Measurements from ENCODE around the gene TCF3. TPM values are rescaled to one million over a fixed set of nuclear protein-coding genes. Genes with fewer than 3 reads are reported as not detected.

TCF3 gene
- polyA plus RNA-seq, 1 donor from 2014 or later = 31.7 TPM

DNA sequence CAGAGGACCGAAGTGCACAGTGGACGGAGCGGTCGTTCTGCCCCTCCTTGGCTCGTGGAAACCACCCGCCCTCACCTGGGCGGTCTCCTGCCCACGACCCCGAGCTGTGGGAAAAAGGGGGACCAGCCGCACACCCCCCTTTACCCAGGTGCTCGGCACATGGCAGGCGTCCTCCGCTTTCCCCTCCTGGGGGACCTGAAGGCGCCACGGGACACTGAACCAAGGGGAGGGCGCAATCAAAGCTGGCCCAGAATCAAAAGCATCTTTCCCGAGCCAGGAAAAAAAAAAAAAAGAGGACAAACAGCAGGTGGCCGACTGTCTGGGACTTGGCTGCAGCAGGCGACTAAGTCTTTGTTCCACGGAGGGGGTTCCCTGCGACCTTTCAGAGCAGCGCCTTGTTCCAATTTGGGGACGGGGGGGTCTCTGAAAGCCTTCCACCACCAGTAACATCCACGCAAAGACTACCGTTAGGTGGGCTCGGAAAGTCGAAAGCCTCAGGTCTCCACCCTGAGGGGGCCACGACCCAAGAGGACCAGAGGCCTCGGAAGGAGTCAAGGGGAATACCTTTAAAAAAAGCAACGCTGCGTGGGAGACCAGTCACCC lies 60.9 kb downstream of the TCF3 start:
- Histone ChIP-seq H3K9ac (ENCODE audit: low read length) (peak overlapping the region; percentile 98), H3K9me2 (ENCODE audit: insufficient read depth, low read length) (no peaks in the 10 kb centered on the region), H3K27me3 (ENCODE audit: insufficient read depth, low read depth, low read length) (no peaks in the 10 kb centered on the region), H3K4me3 (ENCODE audit: low read length) (peak overlapping the region; percentile 96), H3K36me3 (ENCODE audit: insufficient read depth, low read length) (no peaks in the 10 kb centered on the region), H3K9me3 (ENCODE audit: low read length) (no peaks in the 10 kb centered on the region), H4K20me1 (ENCODE audit: insufficient read depth) (no peaks in the 10 kb centered on the region), H3F3A (ENCODE audit: insufficient read depth, low read length, poor library complexity, severe bottlenecking) (no peaks in the 10 kb centered on the region), H3K4me2 (ENCODE audit: low read length) (peak overlapping the region; percentile 88), H3K79me2 (replicated peaks; ENCODE audit: insufficient read depth, low read length) (peaks cover 44% of the 10 kb centered on the region), H2AFZ (ENCODE audit: low read depth, low read length) (peak overlapping the region; percentile 45), H3K27ac (ENCODE audit: low read length) (peak overlapping the region; percentile 94)
- TF ChIP-seq, protein P1, sequence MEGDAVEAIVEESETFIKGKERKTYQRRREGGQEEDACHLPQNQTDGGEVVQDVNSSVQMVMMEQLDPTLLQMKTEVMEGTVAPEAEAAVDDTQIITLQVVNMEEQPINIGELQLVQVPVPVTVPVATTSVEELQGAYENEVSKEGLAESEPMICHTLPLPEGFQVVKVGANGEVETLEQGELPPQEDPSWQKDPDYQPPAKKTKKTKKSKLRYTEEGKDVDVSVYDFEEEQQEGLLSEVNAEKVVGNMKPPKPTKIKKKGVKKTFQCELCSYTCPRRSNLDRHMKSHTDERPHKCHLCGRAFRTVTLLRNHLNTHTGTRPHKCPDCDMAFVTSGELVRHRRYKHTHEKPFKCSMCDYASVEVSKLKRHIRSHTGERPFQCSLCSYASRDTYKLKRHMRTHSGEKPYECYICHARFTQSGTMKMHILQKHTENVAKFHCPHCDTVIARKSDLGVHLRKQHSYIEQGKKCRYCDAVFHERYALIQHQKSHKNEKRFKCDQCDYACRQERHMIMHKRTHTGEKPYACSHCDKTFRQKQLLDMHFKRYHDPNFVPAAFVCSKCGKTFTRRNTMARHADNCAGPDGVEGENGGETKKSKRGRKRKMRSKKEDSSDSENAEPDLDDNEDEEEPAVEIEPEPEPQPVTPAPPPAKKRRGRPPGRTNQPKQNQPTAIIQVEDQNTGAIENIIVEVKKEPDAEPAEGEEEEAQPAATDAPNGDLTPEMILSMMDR (IDR thresholded peaks at IDR 0.05; ENCODE audit: poor library complexity, severe bottlenecking) = no peak
- TF ChIP-seq, protein P2, sequence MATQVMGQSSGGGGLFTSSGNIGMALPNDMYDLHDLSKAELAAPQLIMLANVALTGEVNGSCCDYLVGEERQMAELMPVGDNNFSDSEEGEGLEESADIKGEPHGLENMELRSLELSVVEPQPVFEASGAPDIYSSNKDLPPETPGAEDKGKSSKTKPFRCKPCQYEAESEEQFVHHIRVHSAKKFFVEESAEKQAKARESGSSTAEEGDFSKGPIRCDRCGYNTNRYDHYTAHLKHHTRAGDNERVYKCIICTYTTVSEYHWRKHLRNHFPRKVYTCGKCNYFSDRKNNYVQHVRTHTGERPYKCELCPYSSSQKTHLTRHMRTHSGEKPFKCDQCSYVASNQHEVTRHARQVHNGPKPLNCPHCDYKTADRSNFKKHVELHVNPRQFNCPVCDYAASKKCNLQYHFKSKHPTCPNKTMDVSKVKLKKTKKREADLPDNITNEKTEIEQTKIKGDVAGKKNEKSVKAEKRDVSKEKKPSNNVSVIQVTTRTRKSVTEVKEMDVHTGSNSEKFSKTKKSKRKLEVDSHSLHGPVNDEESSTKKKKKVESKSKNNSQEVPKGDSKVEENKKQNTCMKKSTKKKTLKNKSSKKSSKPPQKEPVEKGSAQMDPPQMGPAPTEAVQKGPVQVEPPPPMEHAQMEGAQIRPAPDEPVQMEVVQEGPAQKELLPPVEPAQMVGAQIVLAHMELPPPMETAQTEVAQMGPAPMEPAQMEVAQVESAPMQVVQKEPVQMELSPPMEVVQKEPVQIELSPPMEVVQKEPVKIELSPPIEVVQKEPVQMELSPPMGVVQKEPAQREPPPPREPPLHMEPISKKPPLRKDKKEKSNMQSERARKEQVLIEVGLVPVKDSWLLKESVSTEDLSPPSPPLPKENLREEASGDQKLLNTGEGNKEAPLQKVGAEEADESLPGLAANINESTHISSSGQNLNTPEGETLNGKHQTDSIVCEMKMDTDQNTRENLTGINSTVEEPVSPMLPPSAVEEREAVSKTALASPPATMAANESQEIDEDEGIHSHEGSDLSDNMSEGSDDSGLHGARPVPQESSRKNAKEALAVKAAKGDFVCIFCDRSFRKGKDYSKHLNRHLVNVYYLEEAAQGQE (IDR thresholded peaks at IDR 0.05; ENCODE audit: borderline replicate concordance) = no peak
- TF ChIP-seq EZH2 (IDR thresholded peaks at IDR 0.05; ENCODE audit: borderline replicate concordance, insufficient read depth, low read length, poor library complexity, severe bottlenecking) = no peak

DNA sequence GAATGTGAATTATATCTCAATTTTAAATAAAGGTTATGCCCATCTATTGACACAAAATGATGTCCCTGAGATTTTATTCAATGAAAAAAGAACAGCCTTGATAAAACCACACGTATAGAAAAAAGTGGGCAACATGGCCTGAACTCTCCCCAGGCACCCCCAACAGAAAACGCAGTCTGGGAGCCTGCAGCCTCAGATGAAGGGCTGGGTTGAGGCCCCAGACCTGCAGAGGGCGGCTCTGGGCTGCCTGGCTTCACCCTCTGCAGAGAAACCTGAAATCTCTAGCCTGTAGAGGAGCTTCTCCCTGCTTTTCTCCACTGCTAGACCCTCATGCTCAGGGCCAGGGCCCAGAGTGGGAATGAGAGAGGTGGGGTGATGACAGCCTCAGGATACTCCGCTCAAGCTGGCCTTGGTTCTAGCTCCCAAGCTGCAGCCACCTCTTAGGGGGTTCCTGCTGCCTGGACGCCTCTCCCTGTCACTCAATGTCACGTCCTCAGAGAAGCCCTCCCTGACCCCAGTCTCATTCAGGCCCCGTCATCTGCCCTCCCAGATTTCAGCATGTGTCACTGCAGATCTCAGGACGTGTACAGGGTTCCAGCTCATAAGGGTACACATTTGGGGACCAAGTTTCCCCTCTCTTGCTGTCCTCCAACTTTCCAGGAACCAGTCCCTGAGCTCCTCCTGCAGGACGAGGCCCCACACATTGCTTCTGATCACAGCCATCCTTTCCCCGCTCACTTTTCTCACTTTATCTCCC lies 61.6 kb downstream of the TCF3 start:
- Histone ChIP-seq H3F3A (ENCODE audit: insufficient read depth, low read length, poor library complexity, severe bottlenecking) (no peaks in the 10 kb centered on the region), H3K27me3 (ENCODE audit: insufficient read depth, low read depth, low read length) (no peaks in the 10 kb centered on the region), H3K4me3 (ENCODE audit: low read length) (peak overlapping the region; percentile 96), H3K9me2 (ENCODE audit: insufficient read depth, low read length) (no peaks in the 10 kb centered on the region), H3K79me2 (replicated peaks; ENCODE audit: insufficient read depth, low read length) (peaks cover 50% of the 10 kb centered on the region), H4K20me1 (ENCODE audit: insufficient read depth) (no peaks in the 10 kb centered on the region), H3K9me3 (ENCODE audit: low read length) (no peaks in the 10 kb centered on the region), H2AFZ (ENCODE audit: low read depth, low read length) (no peak overlapping the region), H3K27ac (ENCODE audit: low read length) (peak overlapping the region; percentile 94), H3K9ac (ENCODE audit: low read length) (peak overlapping the region; percentile 98), H3K4me2 (ENCODE audit: low read length) (peak overlapping the region; percentile 88), H3K36me3 (ENCODE audit: insufficient read depth, low read length) (no peaks in the 10 kb centered on the region)
- TF ChIP-seq POLR2AphosphoS5 (IDR thresholded peaks at IDR 0.05) = no peak
- TF ChIP-seq, protein P1 (IDR thresholded peaks at IDR 0.05; ENCODE audit: poor library complexity, severe bottlenecking) = no peak
- no peak for TF ChIP-seq EP300 (conservative IDR thresholded peaks at IDR 0.05; ENCODE audit: poor library complexity, severe bottlenecking)
- no peak for TF ChIP-seq EZH2 (IDR thresholded peaks at IDR 0.05; ENCODE audit: borderline replicate concordance, insufficient read depth, low read length, poor library complexity, severe bottlenecking)
- no peak for TF ChIP-seq SMC3 (conservative IDR thresholded peaks at IDR 0.05; ENCODE audit: poor library complexity)
- TF ChIP-seq TAF1 (IDR thresholded peaks at IDR 0.05; ENCODE audit: low read depth) = no peak
- TF ChIP-seq RAD21 (conservative IDR thresholded peaks at IDR 0.05) = no peak
- no peak for TF ChIP-seq MXI1 (conservative IDR thresholded peaks at IDR 0.05; ENCODE audit: poor library complexity, severe bottlenecking)
- TF ChIP-seq, protein P2 (IDR thresholded peaks at IDR 0.05; ENCODE audit: borderline replicate concordance) = no peak
